Heart right ventricle (tissue), 16 donors: ENCODE results near the gene MRTFA. TPM values are rescaled to one million over a fixed set of nuclear protein-coding genes. Genes with fewer than 3 reads are reported as not detected.

Experiments
- ATAC-seq, 8 donors: fragments of 200-7000 bp; cut with Tn5 transposase; one replicate each; pipeline ENCODE4 v1.9.1; 2020; ENCODE audit warnings: mild to moderate bottlenecking in 8 of 8, moderate library complexity in 8 of 8, moderate number of reproducible peaks in 1 of 8
- DNase-seq, 2 donors: peaks; one replicate each; pipeline ENCODE4 v3.0.0-alpha.2; 2020
- H3K27ac ChIP-seq, 10 donors: fragments of 200-600 bp; sonication (generic) in 2 of 10; one replicate each; pipeline versions ENCODE4 v1.5.0 to v1.8.0; 2020 to 2022; ENCODE audit warnings: mild to moderate bottlenecking in 3 of 10
- H3K27me3 ChIP-seq, 7 donors: fragments of 200-600 bp; one replicate each; pipeline ENCODE4 v1.8.0; 2021 to 2022; ENCODE audit warnings: mild to moderate bottlenecking in 2 of 7
- H3K36me3 ChIP-seq, 9 donors: fragments of 200-600 bp; sonication (generic) in 1 of 9; one replicate each; pipeline versions ENCODE4 v1.5.0 to v1.8.0; 2020 to 2022; ENCODE audit warnings: mild to moderate bottlenecking in 2 of 9
- H3K4me1 ChIP-seq, 9 donors: fragments of 200-600 bp; sonication (generic) in 1 of 9; one replicate each; pipeline versions ENCODE4 v1.5.0 to v1.8.0; 2020 to 2022; ENCODE audit warnings: mild to moderate bottlenecking in 4 of 9
- H3K4me3 ChIP-seq, 10 donors: fragments of 200-600 bp; sonication (generic) in 2 of 10; one replicate each; pipeline versions ENCODE4 v1.5.0 to v1.8.0; 2020 to 2022; ENCODE audit warnings: mild to moderate bottlenecking in 7 of 10, moderate library complexity in 2 of 10
- H3K9me3 ChIP-seq, 11 donors: fragments of 200-600 bp in 10 of 11; sonication (generic) in 2 of 11; one replicate each; pipeline versions ENCODE4 v1.5.0 to v1.8.0; 2013 to 2022; ENCODE audit warnings: mild to moderate bottlenecking in 2 of 11, control low read depth in 1 of 11, moderate library complexity in 1 of 11
- WGBS, 2 donors: extraction: QIAGEN DNeasy Blood & Tissue Kit; methylation state at CpG; one replicate each; pipeline ENCODE4 v1.1.7; 2013; ENCODE audit warnings: inconsistent platforms in 1 of 2; 5-methylcytosine and 5-hydroxymethylcytosine counted together
- intact Hi-C, 10 donors: fragments of 100-400 bp; cut with DNase I; formaldehyde crosslinking; loops; one replicate each; pipeline versions ENCODE4 v1.11.1 to v1.14.2; 2022
- polyA plus RNA-seq, 2 donors: library from polyadenylated mRNA; stranded (reverse); fragments of 200-250 nt; gene quantifications; one replicate each; pipeline ENCODE4 v1.2.3, GENCODE V29; 2013
- total RNA-seq, 10 donors: library from RNA; stranded (reverse); fragmentation: NEBNext Ultra II Directional in 3 of 10; extraction: Animal tissue kit (Norgen Biotek cat#: 25700) in 3 of 10; gene quantifications; one replicate each; pipeline versions ENCODE4 v1.2.1 to v1.2.4, GENCODE V29; 2021 to 2023
- TF ChIP-seq, protein P1 (sequence below), 9 donors: fragments of 200-600 bp; sonication (generic) in 2 of 9; IDR thresholded peaks; one replicate each; pipeline versions ENCODE4 v1.5.0 to v1.8.0; 2021 to 2022; ENCODE audit warnings: antibody characterized with exemption in 9 of 9, mild to moderate bottlenecking in 5 of 9, moderate library complexity in 1 of 9
- donor health status: Arrhythmogenic right ventricular cardiomyopathy.
- donor health status: ischemic (EF 13 %, LVEDD 7.1; RV severe dilation, severe dysfunction).
- donor health status: healthy with polysubstance abuse.
- donor health status: DM: no; HTN: yes; CAD: no.
- donor health status: DM: no; HTN: no; CAD: no.
- donor health status: ischemic (EF 25% LVEDD 6.9; RV normal size, moderate dysfunction).
- donor health status: ischemic (EF 25% LVEDD 5.7; RV mildly dilated, moderate dysfunction).
- donor health status: healthy.
- donor health status: DM: yes; HTN: yes; CAD: no.
- donor health status: Ischemic cardiomyopathy.
- donor health status: ischemic (EF 35%, LVEDD 5.7; RV mildly dilated, moderate dysfunction).
- donor health status: nonischemic (EF 11% LVEDD 7.7; RV severe dilation, severe dysfunction).
- donor health status: DM: yes; HTN: yes; CAD: no.
- donor health status: PGD.
- donor health status: ischemic (EF 29% LVEDD 5.4; RV normal size, mild dysfunction).
- donor health status: nonischemic (EF 23%, LVEDD 6.1; RV moderate dilation, normal function).

The MRTFA gene
- total and polyA plus RNA-seq, 12 donors = 13.2 to 30.9 (median 18.9) TPM

DNA sequence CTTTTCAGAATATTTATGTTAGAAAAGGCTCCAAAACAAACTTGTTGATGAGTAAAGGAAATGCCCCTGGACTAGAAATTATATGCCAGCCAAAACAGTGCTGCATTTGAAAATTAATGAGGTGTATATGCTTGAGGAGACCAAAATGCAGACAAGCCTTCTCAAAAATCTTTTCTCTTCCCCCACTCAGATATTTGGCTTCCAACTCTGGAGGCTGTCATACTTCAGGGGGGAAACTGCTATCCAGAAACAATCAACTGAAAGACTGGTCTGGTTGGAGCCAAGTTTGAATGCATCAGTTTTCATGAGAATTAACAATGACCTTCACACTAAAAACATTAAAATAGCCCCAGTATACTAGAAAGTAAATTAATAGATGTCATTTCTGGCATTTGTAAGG lies 167.9 kb downstream of the MRTFA start:
- Histone ChIP-seq H3K27ac (no peak overlapping the region), H3K4me1 (peaks cover 0 to 27% (median 12%) of the 10 kb centered on the region in 9 donors), H3K27me3 (no peaks in the 10 kb centered on the region), H3K4me3 (no peak overlapping the region), H3K36me3 (no peaks in the 10 kb centered on the region), H3K9me3 (no peaks in the 10 kb centered on the region)
- TF ChIP-seq, protein P1, sequence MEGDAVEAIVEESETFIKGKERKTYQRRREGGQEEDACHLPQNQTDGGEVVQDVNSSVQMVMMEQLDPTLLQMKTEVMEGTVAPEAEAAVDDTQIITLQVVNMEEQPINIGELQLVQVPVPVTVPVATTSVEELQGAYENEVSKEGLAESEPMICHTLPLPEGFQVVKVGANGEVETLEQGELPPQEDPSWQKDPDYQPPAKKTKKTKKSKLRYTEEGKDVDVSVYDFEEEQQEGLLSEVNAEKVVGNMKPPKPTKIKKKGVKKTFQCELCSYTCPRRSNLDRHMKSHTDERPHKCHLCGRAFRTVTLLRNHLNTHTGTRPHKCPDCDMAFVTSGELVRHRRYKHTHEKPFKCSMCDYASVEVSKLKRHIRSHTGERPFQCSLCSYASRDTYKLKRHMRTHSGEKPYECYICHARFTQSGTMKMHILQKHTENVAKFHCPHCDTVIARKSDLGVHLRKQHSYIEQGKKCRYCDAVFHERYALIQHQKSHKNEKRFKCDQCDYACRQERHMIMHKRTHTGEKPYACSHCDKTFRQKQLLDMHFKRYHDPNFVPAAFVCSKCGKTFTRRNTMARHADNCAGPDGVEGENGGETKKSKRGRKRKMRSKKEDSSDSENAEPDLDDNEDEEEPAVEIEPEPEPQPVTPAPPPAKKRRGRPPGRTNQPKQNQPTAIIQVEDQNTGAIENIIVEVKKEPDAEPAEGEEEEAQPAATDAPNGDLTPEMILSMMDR (IDR thresholded peaks at IDR 0.05) = no peak
- intact Hi-C loops = no loop called here
- no peak for DNase-seq
- no peak for ATAC-seq

DNA sequence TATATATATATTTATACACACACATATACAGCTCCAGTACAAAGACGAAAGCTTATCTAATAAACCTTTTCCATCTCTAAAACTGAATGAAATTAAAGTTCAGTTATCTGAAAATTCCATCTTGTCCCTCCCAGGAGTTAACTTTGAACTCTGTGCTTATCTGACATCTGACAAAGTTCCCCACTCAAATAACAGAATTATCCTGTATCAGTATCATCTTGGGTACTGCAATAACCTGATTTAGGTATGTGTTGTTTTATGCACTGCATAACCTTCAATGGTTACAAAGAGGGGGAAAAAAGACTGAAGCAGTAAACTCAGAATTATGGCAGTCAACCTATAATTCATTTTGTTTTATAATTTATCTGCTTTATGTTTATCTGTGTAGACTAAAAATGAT lies 169.5 kb downstream of the MRTFA start:
- intact Hi-C loops = no loop called here
- no peak for ATAC-seq
- H3K27ac ChIP-seq = no peak overlapping the region
- TF ChIP-seq, protein P1 (IDR thresholded peaks at IDR 0.05) = no peak
- peaks cover 0 to 30% (median 12%) of the 10 kb centered on the region in 9 donors for H3K4me1 ChIP-seq
- DNase-seq = no peak
- WGBS, 2 donors = 89 to 92% methylated on average over 1 of the region's 1 CpG
- peaks cover 0 to 11% (median 0%) of the 10 kb centered on the region in 9 donors for H3K36me3 ChIP-seq
- no peak overlapping the region for H3K4me3 ChIP-seq
- H3K9me3 ChIP-seq = no peaks in the 10 kb centered on the region
- no peaks in the 10 kb centered on the region for H3K27me3 ChIP-seq

DNA sequence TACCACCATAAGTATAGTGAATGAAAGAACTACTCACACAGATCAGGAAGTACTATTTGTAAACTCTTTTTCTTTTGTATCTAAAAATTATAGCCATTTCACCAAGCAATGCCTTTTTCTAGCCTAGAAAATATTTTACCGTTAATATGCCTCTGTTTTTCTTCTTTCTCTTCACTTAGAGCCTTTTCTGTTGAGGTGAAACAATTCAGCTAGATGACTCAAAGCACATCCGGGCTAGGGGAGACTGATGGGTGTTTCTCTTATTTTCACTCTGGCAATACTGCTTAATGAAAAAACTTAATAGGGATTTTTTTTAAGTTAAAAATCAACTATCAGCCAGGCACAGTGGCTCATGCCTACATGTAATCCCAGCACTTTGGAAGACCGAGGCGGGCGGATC lies 172.8 kb downstream of the MRTFA start:
- ATAC-seq (no peak), DNase-seq (no peak)
- intact Hi-C loops = no loop called here
- Histone ChIP-seq H3K4me3 (peak overlapping the region in 4 of 10 donors; percentile 31 to 59 (median 35)), H3K27me3 (no peaks in the 10 kb centered on the region), H3K4me1 (peaks cover 0 to 53% (median 6%) of the 10 kb centered on the region in 9 donors), H3K9me3 (no peaks in the 10 kb centered on the region), H3K36me3 (peaks cover 0 to 28% (median 0%) of the 10 kb centered on the region in 9 donors), H3K27ac (peak overlapping the region in 3 of 10 donors; percentile 1 to 87 (median 22))
- WGBS, 2 donors = 82 to 89% methylated on average over 5 of the region's 5 CpGs
- TF ChIP-seq, protein P1 (IDR thresholded peaks at IDR 0.05) = no peak

DNA sequence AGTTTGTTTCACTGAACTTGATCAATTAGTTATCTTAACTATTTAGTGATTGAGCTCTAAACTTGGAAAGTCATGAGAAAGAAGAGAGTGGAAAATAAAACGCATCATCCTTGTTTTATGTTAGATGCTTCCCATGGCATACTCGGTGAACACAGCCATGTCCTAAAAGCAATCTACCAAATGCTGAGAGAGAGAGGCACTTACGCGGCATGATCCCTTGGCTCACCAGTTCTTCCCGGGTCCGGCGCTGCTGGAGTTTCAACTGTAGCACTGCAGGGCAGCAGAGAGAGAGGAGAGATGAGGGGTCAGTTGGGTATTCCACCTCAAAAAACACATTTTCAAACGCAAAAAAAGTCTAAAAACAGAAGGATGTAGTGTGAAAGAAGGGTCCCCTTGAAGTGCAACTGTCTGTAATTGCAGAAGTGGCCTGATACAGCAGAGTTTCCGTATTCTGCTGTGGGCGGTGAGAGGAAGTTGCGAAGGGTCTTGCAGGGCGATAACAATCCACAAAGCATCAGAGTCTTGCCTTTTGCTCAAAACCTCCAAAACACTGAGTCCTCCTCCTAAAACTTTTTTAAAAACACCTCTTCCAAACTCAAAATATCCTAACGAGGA lies 173.4 kb downstream of the MRTFA start:
- no peaks in the 10 kb centered on the region for H3K27me3 ChIP-seq
- H3K4me3 ChIP-seq = peak overlapping the region in 6 of 10 donors; percentile 11 to 59 (median 32)
- WGBS, 2 donors = 82 to 89% methylated on average over 13 of the region's 13 CpGs
- H3K4me1 ChIP-seq = peaks cover 0 to 55% (median 4%) of the 10 kb centered on the region in 9 donors
- peaks cover 0 to 34% (median 0%) of the 10 kb centered on the region in 9 donors for H3K36me3 ChIP-seq
- DNase-seq (no peak), ATAC-seq (peak in 5 of 8 donors; percentile 45 to 72 (median 58))
- TF ChIP-seq, protein P1 (IDR thresholded peaks at IDR 0.05) = no peak
- peak overlapping the region in 3 of 10 donors; percentile 1 to 87 (median 22) for H3K27ac ChIP-seq
- H3K9me3 ChIP-seq = no peaks in the 10 kb centered on the region
- intact Hi-C loops = no loop called here
